Activated naive CD4-positive, alpha-beta T cell treated with anti-CD3 and anti-CD28 coated beads, Interleukin-2, amount 50 U/mL, for 16 hours (primary cell): ENCODE data around the gene SF3A2.
"Not testable (repeated sequence)": the region's sequence is repeated elsewhere in the genome, so short reads cannot be mapped to it uniquely, and the experiment has no call there.

Experiments used
- DNase-seq: peaks from one replicate; pipeline ENCODE4 v3.0.0-alpha.2; 2020

The SF3A2 gene

GRCh38 chr19:2277138-2277537 lies 40.5 kb downstream of the SF3A2 start:
- DNase-seq, result no peak

DNA sequence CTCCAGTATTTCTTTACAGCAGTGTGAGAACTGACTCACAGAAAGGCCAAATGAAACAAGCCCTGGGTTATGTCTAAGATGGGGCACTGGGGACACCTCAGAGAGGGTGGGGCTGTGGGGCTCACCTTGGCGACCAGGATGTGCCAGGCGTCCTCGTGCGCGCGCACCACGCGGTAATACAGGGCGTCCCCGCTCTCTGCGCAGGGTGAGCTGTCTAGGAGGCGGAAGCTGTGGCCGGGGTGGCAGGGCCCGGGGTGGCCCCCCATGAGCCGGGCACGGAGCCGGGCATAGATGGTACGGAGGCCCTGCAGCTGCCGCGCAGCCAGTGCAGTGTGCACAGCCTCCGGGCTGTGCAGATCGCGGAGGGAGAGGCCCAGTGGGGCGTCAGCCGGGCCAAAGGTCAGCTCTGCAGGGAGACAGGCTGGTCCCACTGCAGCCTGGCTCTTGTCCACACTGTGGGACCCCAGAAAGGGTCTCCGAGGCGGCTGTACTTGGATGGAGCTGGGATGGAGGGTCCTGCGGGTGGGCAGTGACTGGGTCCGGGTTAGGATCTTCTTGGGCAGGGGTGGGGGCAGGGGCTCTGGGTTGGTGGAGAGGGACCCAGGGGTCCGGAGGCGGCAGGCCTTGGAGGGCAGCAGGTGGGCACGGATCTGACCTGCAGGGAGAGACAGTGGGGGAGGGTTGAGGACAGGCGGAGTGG lies 42.0 kb downstream of the SF3A2 start:
- DNase-seq, result no peak

DNA sequence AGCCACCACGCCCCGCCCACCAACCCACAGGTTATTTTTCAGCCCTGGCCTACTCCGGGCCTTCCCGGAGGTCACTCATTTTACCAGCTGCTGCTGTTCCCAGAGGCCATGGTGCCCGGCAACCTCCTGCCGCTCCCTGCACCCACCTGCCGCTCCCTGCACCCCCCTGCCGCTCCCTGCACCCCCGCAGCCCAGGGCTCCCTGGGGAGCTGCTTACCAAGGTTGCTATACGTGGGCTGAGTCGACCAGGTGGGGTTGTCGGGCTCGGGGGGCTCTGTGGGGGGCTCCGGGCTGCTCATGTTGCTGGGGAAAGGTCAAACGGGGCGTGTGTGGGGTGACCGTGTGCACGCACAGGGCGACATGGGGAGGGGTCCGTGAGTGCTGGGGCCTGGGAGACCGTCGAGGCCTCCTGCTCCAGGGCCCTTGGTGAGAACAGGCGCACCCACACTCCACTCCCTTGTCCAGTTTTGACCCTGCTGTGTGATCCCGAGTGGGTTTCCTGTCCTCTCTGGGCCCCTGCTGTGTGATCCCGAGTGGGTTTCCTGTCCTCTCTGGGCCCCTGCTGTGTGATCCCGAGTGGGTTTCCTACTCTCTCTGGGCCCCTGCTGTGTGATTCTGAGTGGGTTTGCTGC lies 44.1 kb downstream of the SF3A2 start:
- DNase-seq, result no peak

DNA sequence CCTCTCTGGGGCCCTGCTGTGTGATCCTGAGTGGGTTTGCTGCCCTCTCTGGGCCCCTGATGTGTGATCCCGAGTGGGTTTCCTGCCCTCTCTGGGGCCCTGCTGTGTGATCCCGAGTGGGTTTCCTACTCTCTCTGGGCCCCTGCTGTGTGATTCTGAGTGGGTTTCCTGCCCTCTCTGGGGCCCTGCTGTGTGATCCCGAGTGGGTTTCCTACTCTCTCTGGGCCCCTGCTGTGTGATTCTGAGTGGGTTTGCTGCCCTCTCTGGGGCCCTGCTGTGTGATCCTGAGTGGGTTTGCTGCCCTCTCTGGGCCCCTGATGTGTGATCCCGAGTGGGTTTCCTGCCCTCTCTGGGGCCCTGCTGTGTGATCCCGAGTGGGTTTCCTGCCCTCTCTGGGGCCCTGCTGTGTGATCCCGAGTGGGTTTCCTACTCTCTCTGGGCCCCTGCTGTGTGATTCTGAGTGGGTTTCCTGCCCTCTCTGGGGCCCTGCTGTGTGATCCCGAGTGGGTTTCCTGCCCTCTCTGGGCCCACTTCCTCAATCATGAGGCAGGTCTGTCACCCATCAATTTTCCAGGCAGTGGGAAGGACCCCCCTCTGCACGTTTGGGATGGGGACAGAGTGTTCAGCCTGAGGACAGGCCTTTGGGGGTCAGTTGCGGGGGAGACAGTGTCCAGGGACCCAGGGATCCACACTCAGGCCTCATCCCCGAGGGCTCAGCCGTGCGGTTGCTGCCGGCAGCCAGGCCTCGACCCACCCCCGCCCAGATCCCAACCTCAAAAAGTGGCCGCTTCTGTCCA lies 44.8 kb downstream of the SF3A2 start:
- not testable (repeated sequence) for DNase-seq

DNA sequence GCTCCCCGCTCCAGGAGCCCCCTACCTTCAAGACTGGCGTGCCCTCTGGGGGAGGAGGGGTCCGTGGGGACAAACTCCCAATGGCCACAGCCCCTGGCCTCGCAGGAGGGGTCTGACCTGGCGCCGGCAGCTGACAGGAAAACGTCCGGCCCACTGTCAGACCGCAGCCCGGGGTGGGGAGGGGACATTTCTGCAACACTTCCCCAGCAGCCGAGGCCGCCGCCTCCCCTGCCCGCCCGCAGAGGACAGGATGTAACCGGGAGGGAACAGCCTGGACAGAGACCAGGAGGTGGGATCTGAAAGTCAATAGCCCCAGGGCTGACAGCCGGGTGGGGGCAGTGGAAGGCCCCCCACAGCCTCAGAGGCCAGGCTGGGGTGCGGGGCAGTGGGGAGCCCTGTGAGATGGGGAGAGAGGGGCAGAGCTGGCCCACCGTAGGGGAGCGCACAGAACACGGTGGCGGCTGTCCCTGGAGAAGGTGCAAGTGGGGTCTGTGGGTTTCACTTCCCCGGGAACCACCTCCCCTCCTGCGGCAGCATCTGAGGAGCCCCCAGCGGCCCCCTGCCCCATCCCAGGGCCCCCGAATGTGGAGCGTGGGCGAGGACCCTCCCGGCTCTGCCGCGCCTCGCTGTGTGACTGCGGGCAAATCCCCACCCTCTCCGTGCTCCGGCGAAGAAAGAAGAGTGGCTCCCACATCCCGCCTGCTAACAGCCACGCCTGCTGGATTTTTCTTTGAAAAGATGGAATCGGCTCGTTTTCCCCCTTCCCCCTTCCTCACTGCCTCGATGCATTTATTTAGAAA lies 45.6 kb downstream of the SF3A2 start, which contains the start of gene PEAK3:
TSS of gene PEAK3 (minus strand) at position 114 of the 800 bp plus-strand sequence. CDS start 1,244 bp downstream, outside the sequence.
- no peak for DNase-seq

- DNase-seq, result no peak
These were observed 46.2 kb downstream of the SF3A2 start for GRCh38 chr19:2282862-2283237.

DNA sequence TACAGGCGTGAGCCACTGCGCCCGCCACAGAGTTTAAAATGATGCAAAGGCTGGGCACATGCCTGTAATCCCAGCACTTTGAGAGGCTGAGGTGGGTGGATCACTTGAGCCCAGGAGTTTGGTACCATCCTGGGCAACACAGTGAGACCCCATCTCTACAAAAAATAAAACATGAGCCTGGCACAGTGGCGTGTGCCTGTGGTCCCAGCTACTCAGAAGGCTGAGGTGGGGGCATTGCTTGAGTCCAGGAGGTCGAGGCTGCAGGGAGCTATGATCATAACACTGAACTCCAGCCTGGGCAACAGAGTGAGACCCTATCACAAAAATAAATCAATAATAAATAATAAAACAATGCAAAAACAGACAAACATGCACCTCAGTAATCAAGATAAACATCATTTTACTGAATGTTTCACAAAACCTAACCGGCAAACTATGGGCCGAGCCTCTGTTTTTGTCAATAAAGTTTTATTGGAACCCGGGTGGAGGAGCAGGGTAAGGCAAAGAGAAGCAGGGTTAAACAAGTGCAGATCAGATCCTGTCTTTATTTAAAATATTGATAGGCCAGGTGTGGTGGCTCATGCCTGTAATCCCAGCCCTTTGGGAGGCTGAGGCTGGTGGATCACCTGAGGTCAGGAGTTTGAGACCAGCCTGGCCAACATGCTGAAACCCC lies 47.3 kb downstream of the SF3A2 start:
- DNase-seq, result no peak

DNA sequence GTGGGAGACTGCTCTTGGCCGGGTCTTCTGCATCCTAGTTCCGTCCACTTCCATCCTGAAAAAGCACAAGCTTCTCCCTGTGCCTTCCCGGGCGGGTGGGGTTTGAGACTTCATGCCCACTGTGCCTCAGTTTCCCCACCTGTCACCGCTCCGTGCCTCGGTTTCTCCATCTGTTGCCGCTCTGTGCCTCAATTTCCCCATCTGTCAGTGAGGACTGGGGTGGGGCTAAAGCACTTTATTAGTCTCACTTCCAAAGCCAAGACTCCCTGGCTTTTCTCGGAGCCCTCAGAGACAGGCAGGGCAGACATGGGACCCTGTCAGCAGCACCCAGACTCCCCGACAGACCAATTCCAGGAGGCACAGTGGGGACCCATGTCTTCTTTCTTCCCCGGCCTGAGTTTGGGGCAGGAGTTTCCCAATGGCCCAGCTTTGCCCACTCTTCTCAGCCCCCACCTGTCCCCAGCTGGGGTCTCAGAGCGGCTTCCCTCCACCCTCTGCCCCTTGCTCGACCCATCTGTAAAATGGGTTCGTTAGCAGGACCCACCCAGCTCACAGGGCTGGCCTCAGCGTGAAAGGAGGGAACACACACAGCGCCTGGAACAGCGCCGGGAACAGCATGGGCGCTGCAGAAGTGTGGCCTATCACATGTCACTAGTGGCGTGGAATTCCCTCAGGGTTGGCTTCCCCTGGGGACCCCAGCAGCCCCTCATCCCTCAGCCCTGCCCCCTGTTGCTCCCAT lies 49.9 kb downstream of the SF3A2 start:
- no peak for DNase-seq

- no peak for DNase-seq
These were observed 51.1 kb downstream of the SF3A2 start for GRCh38 chr19:2287585-2288337.

GRCh38 chr19:2288338-2288817 lies 51.8 kb downstream of the SF3A2 start:
- no peak for DNase-seq

DNA sequence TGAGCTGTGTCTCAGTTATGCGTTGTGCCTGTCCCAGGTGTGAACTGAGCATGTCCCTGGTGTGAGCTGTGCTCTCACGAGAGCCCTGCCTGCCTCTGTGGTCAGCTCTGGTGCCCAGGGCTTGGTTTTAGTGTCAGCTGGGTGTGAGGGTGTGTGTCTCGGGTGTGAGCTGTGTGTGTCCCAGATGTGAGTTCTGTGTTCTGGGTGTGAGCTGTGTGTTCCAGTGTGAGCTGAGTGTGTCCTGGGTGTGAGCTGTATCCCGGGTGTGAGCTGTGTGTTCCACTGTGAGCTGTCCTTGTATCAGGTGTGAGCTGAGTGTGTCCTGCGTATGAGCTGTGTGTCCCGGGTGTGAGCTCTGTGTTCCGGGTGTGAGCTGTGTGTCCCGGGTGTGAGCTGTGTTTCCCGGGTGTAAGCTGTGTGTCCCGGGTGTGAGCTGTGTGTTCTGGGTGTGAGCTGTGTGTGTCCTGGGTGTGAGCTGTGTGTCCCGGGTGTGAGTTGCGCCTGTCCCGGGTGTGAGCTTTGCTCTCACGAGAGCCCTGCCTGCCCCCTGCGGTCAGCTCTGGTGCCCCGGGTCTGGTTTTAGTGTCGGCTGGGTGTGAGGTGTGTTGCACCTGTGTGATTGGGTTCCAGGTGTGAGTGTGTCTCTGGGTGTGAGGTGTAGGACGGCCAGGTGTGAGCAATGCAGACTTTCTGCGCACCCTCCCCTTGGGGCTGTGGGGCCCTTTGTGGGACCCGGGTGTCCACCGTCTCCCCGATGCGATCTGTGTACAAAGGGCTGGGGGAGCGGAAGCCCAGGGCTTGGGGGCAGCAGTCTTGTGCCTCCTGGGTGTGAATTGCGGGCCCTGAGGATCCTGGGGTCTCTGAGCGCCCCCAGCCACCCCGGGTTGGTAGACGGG lies 52.4 kb downstream of the SF3A2 start:
- DNase-seq, result no peak

DNA sequence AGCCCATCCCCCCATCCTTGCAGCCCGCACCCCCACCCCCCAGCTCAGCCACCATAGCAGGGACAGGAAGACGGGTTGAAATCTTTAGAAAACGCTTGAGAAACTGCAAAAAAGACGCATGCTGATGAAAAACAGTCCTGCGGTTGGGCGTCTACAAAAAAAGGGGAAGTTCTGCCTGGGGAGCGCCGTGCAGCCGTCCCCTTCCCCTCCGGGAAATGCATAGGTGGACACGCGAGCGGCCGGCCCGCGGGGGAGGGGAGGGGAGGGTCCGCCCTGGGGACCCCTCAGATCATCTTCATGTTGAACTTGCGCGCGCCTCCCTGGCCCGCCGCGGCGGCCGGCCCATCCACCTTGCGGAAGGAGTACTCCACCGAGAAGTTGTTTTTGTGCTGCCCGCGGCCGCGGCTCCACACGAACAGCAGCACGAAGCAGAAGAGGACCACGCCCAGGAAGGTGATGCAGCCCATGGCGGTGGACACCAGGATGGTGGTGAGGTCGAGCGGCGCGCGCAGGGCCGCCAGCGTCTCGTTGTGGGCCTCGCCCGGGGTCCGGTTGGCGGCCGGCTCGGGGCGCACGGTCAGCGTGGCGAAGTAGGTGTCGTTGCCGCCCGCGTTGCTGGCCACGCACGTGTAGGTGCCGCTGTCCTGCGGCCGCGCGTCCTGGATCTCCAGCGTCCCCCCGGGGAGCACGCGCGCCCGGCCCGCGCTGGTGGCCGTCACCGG lies 53.3 kb downstream of the SF3A2 start:
- peak; percentile 45 for DNase-seq

DNA sequence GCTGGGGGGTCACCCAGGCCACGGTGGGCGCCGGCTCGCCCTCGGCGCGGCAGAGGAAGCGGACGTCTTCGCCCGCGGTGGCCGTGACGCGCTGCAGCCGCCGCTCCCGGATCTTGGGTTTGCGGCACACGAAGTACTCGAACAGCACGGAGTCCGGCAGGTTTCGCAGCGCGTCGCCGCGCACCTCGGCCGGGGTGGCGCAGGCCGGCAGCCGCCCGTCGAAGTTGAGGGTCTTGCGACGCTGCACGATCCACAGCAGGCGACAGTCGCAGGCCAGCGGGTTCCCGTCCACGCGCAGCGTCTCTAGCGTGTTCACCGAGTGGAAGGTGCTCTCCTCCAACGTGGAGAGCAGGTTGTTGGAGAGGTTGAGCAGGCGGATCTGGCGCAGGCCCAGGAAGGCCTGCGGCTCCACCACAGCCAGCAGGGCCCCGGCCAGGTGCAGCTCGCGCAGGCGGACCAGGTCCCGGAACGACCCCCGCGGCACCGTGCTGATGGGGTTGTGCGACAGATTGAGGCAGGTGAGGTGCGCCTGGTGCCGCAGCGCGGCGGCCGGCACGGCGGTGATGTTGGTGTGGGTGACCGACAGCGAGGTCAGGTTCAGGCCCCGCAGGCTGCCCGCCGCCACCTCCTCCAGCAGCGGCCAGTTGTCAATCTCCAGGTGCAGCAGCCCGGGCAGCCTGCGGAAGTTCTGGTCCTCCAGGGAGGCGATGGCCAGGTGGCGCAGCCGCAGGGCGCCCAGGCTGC lies 54.0 kb downstream of the SF3A2 start:
- DNase-seq, result no peak

- DNase-seq, result no peak
These were observed 54.6 kb downstream of the SF3A2 start for GRCh38 chr19:2291185-2291751.

GRCh38 chr19:2294687-2295335 lies 58.2 kb downstream of the SF3A2 start:
- DNase-seq, result no peak

DNA sequence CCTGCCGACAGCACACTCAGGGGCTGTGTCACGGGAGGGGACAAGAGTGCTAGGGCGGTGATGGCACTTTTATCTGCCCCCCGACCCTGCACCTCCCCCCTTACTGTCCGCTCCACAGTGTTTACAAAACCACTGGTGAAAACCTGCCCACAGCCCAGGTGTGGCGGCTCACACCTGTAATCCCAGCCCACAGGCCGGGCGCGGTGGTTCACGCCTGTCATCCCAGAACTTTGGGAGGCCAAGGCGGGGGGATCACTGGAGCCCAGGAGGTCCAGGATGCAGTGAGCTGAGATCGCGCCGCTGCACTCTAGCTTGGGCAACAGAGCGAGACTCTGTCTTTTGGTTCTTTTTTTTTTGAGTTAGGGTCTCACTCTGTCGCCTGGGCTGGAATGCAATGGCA lies 59.5 kb downstream of the SF3A2 start:
- DNase-seq, result no peak
